K562 (cell line): Measurements from ENCODE around the gene RPL27A. TPM values are rescaled to one million over a fixed set of nuclear protein-coding genes. Genes with fewer than 3 reads are reported as not detected.
A peak's percentile ranks its signal among the peaks of the same experiment; 100 is the strongest.

Source experiments
- CXXC5 ChIP-seq: fragments of 250-450 bp; sonication (Bioruptor Pico); IDR thresholded peaks from 2 replicates; pipeline ENCODE4 v1.8.0; 2022; ENCODE audit warnings: inconsistent platforms, mild to moderate bottlenecking, moderate library complexity
- ERF ChIP-seq: fragments of 450-650 bp; formaldehyde crosslinking; IDR thresholded peaks from 2 replicates; pipeline ENCODE4 v1.4.0; 2020; ENCODE audit warnings: mild to moderate bottlenecking, mixed read lengths
- HDAC6 ChIP-seq: IDR thresholded peaks from 2 replicates; pipeline ENCODE4 v1.6.1; 2012; ENCODE audit warnings: low read depth, mild to moderate bottlenecking, control low read depth, inconsistent platforms, low read length, moderate library complexity
- HIVEP1 ChIP-seq: fragments of 250-450 bp; sonication (Bioruptor Pico); IDR thresholded peaks from 2 replicates; pipeline ENCODE4 v1.4.0; 2020; ENCODE audit warnings: mild to moderate bottlenecking
- PHB ChIP-seq: fragments of 250-450 bp; sonication (Bioruptor Pico); IDR thresholded peaks from 2 replicates; pipeline ENCODE4 v1.5.0; 2021
- POLR2B ChIP-seq: fragments of 450-650 bp; IDR thresholded peaks from 2 replicates; pipeline ENCODE4 v1.6.1; 2018; ENCODE audit warnings: low read depth; ENCODE audit not compliant: partially characterized antibody
- RBBP5 ChIP-seq: fragments of 200-600 bp; sonication (generic); IDR thresholded peaks from 2 replicates; pipeline ENCODE4 v1.6.1; 2012; ENCODE audit warnings: borderline replicate concordance, mild to moderate bottlenecking, low read length, control low read depth, inconsistent platforms; ENCODE audit not compliant: insufficient read depth, poor library complexity, severe bottlenecking
- TCF3 ChIP-seq: sonication (generic); formaldehyde crosslinking; IDR thresholded peaks from 2 replicates; pipeline ENCODE4 v1.4.0; 2020; ENCODE audit warnings: mild to moderate bottlenecking, missing genetic modification reagents
- ZNF24 ChIP-seq: fragments of 450-650 bp; IDR thresholded peaks from 2 replicates; pipeline ENCODE4 v1.6.1; 2016
- polyA plus RNA-seq, 8 experiments: library from polyadenylated mRNA; depleted of rRNA in 4 of 8; stranded (reverse) in 5 of 8; unstranded in 3 of 8; fragments of >200 nt; fragmentation: Nextera tagmentation in 2 of 8; fragmentation: Illumina TruSeq in 1 of 8; extraction: Ambion mirVana in 2 of 8; extraction: Trizol in 1 of 8; gene quantifications; 2 replicates each; pipeline versions ENCODE4 v1.2.1 to v1.2.3, GENCODE V29; 2011 to 2014; ENCODE audit warnings: inconsistent platforms in 1 of 8, missing spikeins in 1 of 8
- total RNA-seq, 7 experiments: library from RNA; depleted of rRNA in 6 of 7; stranded (reverse); fragments of >200 nt in 6 of 7; fragmentation: Illumina TruSeq in 2 of 7; extraction: Trizol in 2 of 7; gene quantifications; 2 replicates each; pipeline versions ENCODE4 v1.2.1 to v1.2.3, GENCODE V29; 2011 to 2021; ENCODE audit warnings: low replicate concordance in 1 of 7
- TF ChIP-seq, protein P1 (sequence below): fragments of 450-650 bp; IDR thresholded peaks from 2 replicates; pipeline ENCODE4 v1.6.1; 2016; ENCODE audit warnings: low read depth
- TF ChIP-seq, protein P2 (sequence below): conservative IDR thresholded peaks from 2 replicates; pipeline ENCODE4 v1.6.1; 2011; ENCODE audit warnings: low read depth, mild to moderate bottlenecking, low read length; ENCODE audit not compliant: control insufficient read depth
- TF ChIP-seq, protein P3 (sequence below): sonication (generic); formaldehyde crosslinking; IDR thresholded peaks from 2 replicates; pipeline ENCODE4 v1.8.1; 2023; ENCODE audit warnings: mild to moderate bottlenecking, missing genetic modification reagents

RPL27A gene
- total and polyA plus RNA-seq, 9 of the 15 experiments (the other 6 are each of a cell fraction or from before 2014, with no cell fraction given), result 790 to 4,241 (median 2,267) TPM

DNA sequence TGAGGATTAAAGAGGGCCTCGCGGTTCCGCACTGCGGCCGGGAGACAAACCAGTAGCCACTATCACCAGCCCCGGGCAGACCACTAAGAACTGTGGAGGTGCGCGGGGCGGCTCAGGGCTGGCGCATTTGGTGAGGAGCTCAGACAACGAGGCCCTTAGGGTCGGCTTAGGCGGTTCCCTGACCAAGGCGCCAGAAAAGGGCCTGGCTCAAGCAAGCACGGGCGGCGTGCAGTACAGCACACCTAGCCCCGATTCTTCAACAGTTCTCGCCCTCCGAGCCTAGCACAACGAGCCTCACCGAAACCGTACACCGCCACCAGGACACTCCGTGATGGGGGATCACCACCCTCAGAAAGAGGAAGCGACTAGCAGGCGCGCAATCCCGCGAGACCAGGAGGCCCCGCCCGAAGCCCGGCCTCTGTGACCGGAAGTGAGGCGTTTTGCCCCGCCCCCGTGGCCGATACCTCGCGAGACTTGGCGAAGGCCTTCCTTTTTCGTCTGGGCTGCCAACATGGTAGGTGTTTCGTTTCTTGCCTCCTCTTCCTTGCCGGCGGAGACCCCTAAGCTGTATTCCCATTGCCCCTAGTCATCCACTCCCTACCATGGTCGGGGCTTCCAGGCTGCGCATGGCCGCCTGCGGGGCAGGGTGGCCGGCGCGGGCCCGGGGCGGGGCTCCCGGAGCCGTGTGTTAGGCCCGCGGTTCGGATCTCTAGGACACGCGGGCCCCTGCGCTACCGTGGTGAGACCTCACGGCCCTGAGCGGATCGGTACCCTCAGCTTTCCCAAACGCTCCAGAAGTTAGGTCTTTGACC, at the start of gene RPL27A, which contains the start of gene TRIM66 (continued):
- TF ChIP-seq, protein P1, sequence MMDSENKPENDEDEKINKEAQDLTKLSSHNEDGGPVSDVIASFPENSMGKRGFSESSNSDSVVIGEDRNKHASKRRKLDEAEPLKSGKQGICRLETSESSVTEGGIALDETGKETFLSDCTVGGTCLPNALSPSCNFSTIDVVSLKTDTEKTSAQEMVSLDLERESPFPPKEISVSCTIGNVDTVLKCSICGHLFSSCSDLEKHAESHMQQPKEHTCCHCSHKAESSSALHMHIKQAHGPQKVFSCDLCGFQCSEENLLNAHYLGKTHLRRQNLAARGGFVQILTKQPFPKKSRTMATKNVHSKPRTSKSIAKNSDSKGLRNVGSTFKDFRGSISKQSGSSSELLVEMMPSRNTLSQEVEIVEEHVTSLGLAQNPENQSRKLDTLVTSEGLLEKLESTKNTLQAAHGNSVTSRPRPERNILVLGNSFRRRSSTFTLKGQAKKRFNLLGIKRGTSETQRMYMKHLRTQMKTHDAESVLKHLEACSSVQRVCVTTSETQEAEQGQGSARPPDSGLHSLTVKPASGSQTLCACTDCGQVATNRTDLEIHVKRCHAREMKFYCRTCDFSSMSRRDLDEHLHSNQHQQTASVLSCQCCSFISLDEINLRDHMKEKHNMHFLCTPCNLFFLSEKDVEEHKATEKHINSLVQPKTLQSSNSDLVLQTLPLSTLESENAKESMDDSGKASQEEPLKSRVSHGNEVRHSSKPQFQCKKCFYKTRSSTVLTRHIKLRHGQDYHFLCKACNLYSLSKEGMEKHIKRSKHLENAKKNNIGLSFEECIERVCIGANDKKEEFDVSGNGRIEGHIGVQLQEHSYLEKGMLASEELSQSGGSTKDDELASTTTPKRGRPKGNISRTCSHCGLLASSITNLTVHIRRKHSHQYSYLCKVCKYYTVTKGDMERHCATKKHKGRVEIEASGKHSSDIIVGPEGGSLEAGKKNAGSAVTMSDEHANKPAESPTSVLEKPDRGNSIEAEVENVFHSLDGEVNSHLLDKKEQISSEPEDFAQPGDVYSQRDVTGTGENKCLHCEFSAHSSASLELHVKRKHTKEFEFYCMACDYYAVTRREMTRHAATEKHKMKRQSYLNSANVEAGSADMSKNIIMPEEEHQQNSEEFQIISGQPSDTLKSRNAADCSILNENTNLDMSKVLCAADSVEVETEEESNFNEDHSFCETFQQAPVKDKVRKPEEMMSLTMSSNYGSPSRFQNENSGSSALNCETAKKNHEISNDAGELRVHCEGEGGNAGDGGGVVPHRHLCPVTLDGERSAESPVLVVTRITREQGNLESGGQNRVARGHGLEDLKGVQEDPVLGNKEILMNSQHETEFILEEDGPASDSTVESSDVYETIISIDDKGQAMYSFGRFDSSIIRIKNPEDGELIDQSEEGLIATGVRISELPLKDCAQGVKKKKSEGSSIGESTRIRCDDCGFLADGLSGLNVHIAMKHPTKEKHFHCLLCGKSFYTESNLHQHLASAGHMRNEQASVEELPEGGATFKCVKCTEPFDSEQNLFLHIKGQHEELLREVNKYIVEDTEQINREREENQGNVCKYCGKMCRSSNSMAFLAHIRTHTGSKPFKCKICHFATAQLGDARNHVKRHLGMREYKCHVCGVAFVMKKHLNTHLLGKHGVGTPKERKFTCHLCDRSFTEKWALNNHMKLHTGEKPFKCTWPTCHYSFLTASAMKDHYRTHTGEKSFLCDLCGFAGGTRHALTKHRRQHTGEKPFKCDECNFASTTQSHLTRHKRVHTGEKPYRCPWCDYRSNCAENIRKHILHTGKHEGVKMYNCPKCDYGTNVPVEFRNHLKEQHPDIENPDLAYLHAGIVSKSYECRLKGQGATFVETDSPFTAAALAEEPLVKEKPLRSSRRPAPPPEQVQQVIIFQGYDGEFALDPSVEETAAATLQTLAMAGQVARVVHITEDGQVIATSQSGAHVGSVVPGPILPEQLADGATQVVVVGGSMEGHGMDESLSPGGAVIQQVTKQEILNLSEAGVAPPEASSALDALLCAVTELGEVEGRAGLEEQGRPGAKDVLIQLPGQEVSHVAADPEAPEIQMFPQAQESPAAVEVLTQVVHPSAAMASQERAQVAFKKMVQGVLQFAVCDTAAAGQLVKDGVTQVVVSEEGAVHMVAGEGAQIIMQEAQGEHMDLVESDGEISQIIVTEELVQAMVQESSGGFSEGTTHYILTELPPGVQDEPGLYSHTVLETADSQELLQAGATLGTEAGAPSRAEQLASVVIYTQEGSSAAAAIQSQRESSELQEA, result no peak
- TF ChIP-seq POLR2B (peak; percentile 98), ERF (CRISPR knock-in tag) (0 out of 2 replicates have a peak, but pooled peaks have one; percentile 45), RBBP5 (peak; percentile 89), ZNF24 (0 out of 2 replicates have a peak, but pooled peaks have one; percentile 12), HDAC6 (0 out of 2 replicates have a peak, but pooled peaks have one; percentile 9), TCF3 (CRISPR knock-in tag) (no peak), PHB (CRISPR knock-in tag) (no peak), HIVEP1 (CRISPR knock-in tag) (no peak), CXXC5 (CRISPR knock-in tag) (peak; percentile 78)
- TF ChIP-seq, protein P2, sequence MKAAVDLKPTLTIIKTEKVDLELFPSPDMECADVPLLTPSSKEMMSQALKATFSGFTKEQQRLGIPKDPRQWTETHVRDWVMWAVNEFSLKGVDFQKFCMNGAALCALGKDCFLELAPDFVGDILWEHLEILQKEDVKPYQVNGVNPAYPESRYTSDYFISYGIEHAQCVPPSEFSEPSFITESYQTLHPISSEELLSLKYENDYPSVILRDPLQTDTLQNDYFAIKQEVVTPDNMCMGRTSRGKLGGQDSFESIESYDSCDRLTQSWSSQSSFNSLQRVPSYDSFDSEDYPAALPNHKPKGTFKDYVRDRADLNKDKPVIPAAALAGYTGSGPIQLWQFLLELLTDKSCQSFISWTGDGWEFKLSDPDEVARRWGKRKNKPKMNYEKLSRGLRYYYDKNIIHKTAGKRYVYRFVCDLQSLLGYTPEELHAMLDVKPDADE, result peak; percentile 51
- TF ChIP-seq, protein P3, sequence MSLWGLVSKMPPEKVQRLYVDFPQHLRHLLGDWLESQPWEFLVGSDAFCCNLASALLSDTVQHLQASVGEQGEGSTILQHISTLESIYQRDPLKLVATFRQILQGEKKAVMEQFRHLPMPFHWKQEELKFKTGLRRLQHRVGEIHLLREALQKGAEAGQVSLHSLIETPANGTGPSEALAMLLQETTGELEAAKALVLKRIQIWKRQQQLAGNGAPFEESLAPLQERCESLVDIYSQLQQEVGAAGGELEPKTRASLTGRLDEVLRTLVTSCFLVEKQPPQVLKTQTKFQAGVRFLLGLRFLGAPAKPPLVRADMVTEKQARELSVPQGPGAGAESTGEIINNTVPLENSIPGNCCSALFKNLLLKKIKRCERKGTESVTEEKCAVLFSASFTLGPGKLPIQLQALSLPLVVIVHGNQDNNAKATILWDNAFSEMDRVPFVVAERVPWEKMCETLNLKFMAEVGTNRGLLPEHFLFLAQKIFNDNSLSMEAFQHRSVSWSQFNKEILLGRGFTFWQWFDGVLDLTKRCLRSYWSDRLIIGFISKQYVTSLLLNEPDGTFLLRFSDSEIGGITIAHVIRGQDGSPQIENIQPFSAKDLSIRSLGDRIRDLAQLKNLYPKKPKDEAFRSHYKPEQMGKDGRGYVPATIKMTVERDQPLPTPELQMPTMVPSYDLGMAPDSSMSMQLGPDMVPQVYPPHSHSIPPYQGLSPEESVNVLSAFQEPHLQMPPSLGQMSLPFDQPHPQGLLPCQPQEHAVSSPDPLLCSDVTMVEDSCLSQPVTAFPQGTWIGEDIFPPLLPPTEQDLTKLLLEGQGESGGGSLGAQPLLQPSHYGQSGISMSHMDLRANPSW, result 0 out of 2 replicates have a peak, but pooled peaks have one; percentile 59
